MM.1S (cell line): ENCODE measurements around the gene EPM2A.

Experiments
- DNase-seq: peaks from one replicate; pipeline ENCODE4 v3.0.0-alpha.2; 2015
- H2AFZ ChIP-seq: fragments of 300-600 bp; sonication (generic); 2 replicates; pipeline ENCODE4 v1.6.0; 2016; ENCODE audit warnings: antibody characterized with exemption, low read length
- H3F3A ChIP-seq: fragments of 300-600 bp; sonication (generic); 2 replicates; pipeline ENCODE4 v1.6.1; 2016; ENCODE audit warnings: mild to moderate bottlenecking, antibody characterized with exemption, low read length, moderate library complexity, mixed read lengths; ENCODE audit not compliant: insufficient read depth
- H3K27ac ChIP-seq: fragments of 300-600 bp; sonication (generic); 2 replicates; pipeline ENCODE4 v1.5.1; 2016; ENCODE audit warnings: mild to moderate bottlenecking, low read length
- H3K27me3 ChIP-seq: fragments of 300-600 bp; sonication (generic); replicated peaks from 2 replicates; pipeline ENCODE4 v1.6.0; 2016; ENCODE audit warnings: low read length; ENCODE audit not compliant: insufficient read depth
- H3K36me3 ChIP-seq: fragments of 300-600 bp; sonication (generic); replicated peaks from 2 replicates; pipeline ENCODE4 v1.6.1; 2016; ENCODE audit warnings: mild to moderate bottlenecking, low read length, mixed read lengths; ENCODE audit not compliant: insufficient read depth
- H3K4me1 ChIP-seq: fragments of 300-600 bp; sonication (generic); 2 replicates; pipeline ENCODE4 v1.6.1; 2016; ENCODE audit warnings: low read length, mixed read lengths
- H3K4me2 ChIP-seq: fragments of 300-600 bp; sonication (generic); 2 replicates; pipeline ENCODE4 v1.6.0; 2016; ENCODE audit warnings: low read depth, low read length
- H3K4me3 ChIP-seq: fragments of 300-600 bp; sonication (generic); 2 replicates; pipeline ENCODE4 v1.5.1; 2016; ENCODE audit warnings: low read length, mixed read lengths
- H3K79me2 ChIP-seq: fragments of 300-600 bp; sonication (generic); 2 replicates; pipeline ENCODE4 v1.6.1; 2016; ENCODE audit warnings: mixed run types, low read length, mixed read lengths
- H3K9ac ChIP-seq: fragments of 300-600 bp; sonication (generic); 2 replicates; pipeline ENCODE4 v1.6.1; 2016; ENCODE audit warnings: low read length, mixed read lengths
- H3K9me2 ChIP-seq: fragments of 300-600 bp; sonication (generic); replicated peaks from 2 replicates; pipeline ENCODE4 v1.6.1; 2016; ENCODE audit warnings: mild to moderate bottlenecking, low read length, mixed read lengths; ENCODE audit not compliant: insufficient read depth
- H3K9me3 ChIP-seq: fragments of 300-600 bp; sonication (generic); replicated peaks from 2 replicates; pipeline ENCODE4 v1.6.1; 2016; ENCODE audit warnings: mild to moderate bottlenecking, low read length, mixed read lengths; ENCODE audit not compliant: insufficient read depth
- H4K20me1 ChIP-seq: fragments of 300-600 bp; sonication (generic); 2 replicates; pipeline ENCODE4 v1.6.1; 2016; ENCODE audit warnings: mild to moderate bottlenecking, low read length, moderate library complexity, mixed read lengths; ENCODE audit not compliant: insufficient read depth
- CTCF ChIP-seq: fragments of 300-600 bp; sonication (generic); IDR thresholded peaks from 2 replicates; pipeline ENCODE4 v1.5.1; 2016; ENCODE audit warnings: antibody characterized with exemption, low read length, mixed read lengths
- EZH2 ChIP-seq: fragments of 300-600 bp; sonication (generic); optimal IDR thresholded peaks from 2 replicates; pipeline ENCODE3; 2017; ENCODE audit warnings: low read depth, mild to moderate bottlenecking, antibody characterized with exemption, low read length, mixed read lengths
- EZH2phosphoT487 ChIP-seq: fragments of 300-600 bp; sonication (generic); IDR thresholded peaks from 2 replicates; pipeline ENCODE4 v1.6.1; 2018; ENCODE audit warnings: antibody characterized with exemption, low read length

EPM2A gene

GRCh38 chr6:145758113-145758512 is 22.8 kb upstream of the EPM2A start:
- Histone ChIP-seq H3K9me2 (no peaks in the 10 kb centered on the region), H3F3A (no peaks in the 10 kb centered on the region), H3K36me3 (no peaks in the 10 kb centered on the region), H4K20me1 (no peaks in the 10 kb centered on the region), H2AFZ (no peak overlapping the region), H3K79me2 (no peaks in the 10 kb centered on the region), H3K4me3 (no peak overlapping the region), H3K27me3 (no peaks in the 10 kb centered on the region), H3K4me2 (no peak overlapping the region), H3K9ac (no peak overlapping the region), H3K9me3 (no peaks in the 10 kb centered on the region), H3K4me1 (no peaks in the 10 kb centered on the region), H3K27ac (no peak overlapping the region)
- no peak for DNase-seq
- TF ChIP-seq CTCF (no peak), EZH2 (no peak), EZH2phosphoT487 (no peak)

GRCh38 chr6:145756170-145756662 is 20.9 kb upstream of the EPM2A start:
- H3K9me3 ChIP-seq: no peaks in the 10 kb centered on the region
- no peak overlapping the region for H3K4me3 ChIP-seq
- no peak overlapping the region for H3K4me2 ChIP-seq
- H3K36me3 ChIP-seq: no peaks in the 10 kb centered on the region
- no peak for TF ChIP-seq EZH2phosphoT487
- TF ChIP-seq CTCF: no peak
- TF ChIP-seq EZH2: no peak
- no peak for DNase-seq
- no peaks in the 10 kb centered on the region for H3K27me3 ChIP-seq
- no peak overlapping the region for H2AFZ ChIP-seq
- no peak overlapping the region for H3K9ac ChIP-seq
- H4K20me1 ChIP-seq: no peaks in the 10 kb centered on the region
- H3K27ac ChIP-seq: no peak overlapping the region
- H3K79me2 ChIP-seq: no peaks in the 10 kb centered on the region
- H3F3A ChIP-seq: no peaks in the 10 kb centered on the region
- no peaks in the 10 kb centered on the region for H3K9me2 ChIP-seq
- H3K4me1 ChIP-seq: no peaks in the 10 kb centered on the region

GRCh38 chr6:145755682-145756081 is 20.4 kb upstream of the EPM2A start:
- Histone ChIP-seq H3K4me1 (no peaks in the 10 kb centered on the region), H3K9ac (no peak overlapping the region), H4K20me1 (no peaks in the 10 kb centered on the region), H3F3A (no peaks in the 10 kb centered on the region), H3K27ac (no peak overlapping the region), H3K9me3 (no peaks in the 10 kb centered on the region), H3K36me3 (no peaks in the 10 kb centered on the region), H3K4me3 (no peak overlapping the region), H3K27me3 (no peaks in the 10 kb centered on the region), H3K79me2 (no peaks in the 10 kb centered on the region), H2AFZ (no peak overlapping the region), H3K9me2 (no peaks in the 10 kb centered on the region), H3K4me2 (no peak overlapping the region)
- TF ChIP-seq EZH2phosphoT487 (no peak), EZH2 (no peak), CTCF (no peak)
- no peak for DNase-seq
